GM10847 (cell line): ENCODE measurements around the gene NSG2.

ENCODE experiments used
- POLR2A ChIP-seq: IDR thresholded peaks from 2 replicates; pipeline ENCODE4 v1.6.1; 2011; ENCODE audit not compliant: insufficient read length; ENCODE audit errors: extremely low read depth

Gene NSG2

GRCh38 chr5:174087783-174088182, 42.3 kb downstream of the NSG2 start:
- TF ChIP-seq POLR2A, result no peak

GRCh38 chr5:174090129-174090528, 44.6 kb downstream of the NSG2 start:
- TF ChIP-seq POLR2A, result no peak

DNA sequence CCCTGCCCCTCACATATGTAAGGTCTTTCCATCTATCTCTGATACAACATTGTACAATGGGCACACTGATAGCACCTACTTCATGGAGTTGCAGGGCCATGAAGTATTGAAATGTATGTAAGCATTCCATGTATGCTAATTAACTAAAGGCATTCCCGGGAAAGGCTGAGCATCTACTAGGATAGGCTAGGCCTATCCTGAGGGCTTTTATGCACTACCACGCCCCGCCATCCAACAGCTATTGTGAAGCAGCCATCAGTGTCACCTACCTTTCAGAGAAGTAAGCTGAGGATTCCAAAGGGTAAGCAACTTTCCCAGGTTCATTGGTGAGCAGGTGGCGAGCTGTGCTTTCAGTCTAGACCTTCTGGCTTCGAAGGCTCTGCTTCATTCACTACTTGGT, 47.6 kb downstream of the NSG2 start:
- TF ChIP-seq POLR2A, result no peak

DNA sequence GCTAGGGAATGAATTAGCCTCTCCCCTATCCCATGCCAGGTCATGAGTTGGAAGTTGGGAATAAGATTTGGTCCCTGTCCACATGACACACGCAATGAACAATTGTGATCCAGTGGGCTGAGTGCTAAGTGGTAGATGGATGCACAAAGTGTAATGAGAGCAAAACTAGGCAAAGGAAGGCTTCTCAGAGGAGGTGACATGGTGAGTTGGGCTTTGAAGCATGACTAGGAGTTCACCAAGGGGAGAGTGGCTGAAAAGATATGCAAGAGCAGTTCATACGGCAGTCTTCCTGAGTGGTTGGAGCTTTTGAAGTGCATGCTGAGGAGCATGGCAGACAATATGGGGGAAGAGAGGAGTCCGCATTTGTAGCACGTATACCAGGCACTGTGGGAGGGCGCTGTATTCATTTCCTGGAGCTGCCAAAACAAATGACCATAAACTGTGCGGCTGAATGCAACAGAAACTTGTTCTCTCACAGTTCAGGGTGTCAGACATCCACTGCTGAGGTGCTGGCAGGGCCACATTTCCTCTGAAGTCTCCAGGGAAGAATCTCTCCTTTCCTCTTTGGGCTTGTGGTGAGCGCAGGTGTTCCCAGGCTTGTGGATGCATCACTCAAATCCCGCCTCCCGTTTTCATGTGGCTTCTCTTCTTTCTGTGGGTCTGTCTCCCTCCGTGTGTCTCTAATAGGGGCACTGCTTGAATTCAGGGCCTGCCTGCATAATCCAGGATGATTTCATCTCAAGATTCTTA, 49.5 kb downstream of the NSG2 start:
- no peak for TF ChIP-seq POLR2A

GRCh38 chr5:174096619-174097018, 51.1 kb downstream of the NSG2 start:
- no peak for TF ChIP-seq POLR2A

DNA sequence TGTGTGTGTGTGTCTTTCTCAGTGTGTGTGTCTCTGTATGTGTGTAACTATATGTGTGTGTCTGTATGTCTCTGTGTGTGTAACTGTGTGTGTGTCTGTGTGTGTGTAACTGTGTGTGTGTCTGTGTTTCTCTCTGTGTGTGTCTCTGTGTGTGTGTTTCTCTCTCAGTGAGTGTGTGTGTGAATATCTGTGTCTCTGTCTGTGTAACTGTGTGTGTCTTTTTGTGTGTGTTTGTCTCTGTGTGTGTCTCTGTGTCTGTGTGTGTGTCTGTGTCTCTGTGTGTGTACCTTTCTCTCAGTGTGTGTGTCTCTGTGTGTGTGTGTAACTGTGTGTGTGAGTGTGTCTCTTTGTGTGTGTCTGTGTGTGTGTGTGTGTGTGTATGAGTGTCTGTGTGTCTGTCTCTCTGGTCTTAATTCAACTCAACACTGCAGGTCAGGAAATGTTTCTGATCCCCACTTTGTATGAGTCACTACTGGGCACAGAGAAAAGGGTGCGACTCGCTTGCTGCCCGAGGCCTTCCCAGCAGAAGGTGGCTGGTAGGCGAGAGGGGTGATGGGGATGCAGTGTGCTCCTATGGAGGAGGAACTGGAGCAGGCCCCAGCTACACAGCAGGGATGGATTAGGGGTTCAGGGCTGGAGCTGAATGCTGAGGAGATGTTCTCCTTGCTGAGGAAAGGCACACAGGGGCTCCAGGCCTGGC, 52.1 kb downstream of the NSG2 start:
- TF ChIP-seq POLR2A, result no peak

- no peak for TF ChIP-seq POLR2A
Observed at GRCh38 chr5:174098694-174099093, 53.2 kb downstream of the NSG2 start.

DNA sequence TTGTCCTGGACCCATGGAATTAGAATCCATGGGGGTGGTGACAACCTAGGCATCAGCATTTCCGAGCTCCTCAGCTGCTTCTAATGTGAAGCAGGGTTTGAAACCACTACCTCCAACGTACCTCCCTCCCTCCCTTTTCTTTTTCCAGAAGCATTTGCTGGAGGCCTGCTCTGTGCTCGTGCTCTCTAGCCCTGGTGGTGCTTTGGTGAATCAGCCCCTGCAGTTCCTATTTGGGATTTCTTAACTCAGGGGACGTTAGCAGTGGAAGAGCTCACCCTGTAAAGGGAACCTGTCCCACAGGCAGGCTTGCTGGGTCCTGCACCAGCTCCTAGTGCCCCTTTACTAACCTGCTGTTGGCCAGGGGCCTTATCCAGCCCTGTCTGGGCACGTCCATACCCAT, 55.0 kb downstream of the NSG2 start:
- no peak for TF ChIP-seq POLR2A

DNA sequence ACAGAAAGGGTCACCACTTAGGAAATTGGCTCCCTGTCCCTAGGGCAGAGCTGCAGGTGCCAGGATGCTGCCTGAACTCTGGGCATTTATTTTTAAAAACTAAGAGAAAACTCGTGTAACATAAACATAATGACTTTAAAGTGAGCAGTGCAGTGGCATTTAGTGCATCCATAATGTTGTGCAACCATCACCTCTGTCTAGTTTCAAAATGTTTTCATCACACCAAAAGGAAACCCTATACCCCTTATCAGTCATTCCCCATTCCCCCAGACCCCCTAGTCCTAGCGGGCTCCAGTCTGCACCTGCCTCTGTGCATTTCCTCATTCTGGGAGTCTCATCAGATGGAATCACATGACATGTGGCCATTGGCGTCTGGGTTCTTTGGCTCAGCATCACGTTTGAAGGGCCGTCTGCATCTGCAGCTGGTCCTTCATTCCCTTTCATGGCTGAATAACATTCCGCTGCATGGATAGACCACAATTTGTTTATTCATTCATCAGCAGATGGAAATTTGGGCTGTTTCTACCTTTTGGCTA, 55.8 kb downstream of the NSG2 start:
- TF ChIP-seq POLR2A, result no peak

DNA sequence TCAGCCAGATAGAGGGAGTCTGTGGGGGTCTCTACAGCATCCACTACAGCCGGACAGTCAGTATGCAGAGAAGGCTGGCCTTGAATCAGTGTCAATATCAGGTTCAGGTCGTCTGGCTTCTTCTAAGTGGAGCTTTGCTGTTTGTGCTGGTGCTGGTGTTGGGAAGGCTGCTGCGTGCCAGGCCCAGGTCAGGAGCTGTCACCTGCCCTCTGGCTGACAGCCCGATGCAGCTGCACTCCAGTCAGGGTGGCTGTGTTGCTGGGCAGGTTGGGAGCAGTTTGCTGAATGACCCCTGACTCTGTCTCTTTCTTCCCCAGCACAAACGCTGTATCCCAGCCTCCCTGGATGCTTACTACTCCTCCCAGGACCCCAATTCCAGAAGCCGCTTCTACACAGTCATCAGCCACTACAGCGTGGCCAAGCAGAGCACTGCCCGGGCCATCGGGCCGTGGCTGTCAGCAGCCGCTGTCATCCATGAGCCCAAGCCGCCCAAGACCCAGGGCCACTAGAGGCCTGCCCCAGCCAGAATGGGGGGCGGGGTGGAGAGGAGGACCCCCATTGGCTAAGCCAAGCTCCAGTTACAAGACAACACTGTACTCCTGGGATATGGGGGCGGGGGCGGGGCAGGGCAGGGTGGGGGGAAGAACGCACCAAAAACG, 61.6 kb downstream of the NSG2 start:
- TF ChIP-seq POLR2A, result no peak

- no peak for TF ChIP-seq POLR2A
Observed at GRCh38 chr5:174108745-174109144, 63.2 kb downstream of the NSG2 start.

DNA sequence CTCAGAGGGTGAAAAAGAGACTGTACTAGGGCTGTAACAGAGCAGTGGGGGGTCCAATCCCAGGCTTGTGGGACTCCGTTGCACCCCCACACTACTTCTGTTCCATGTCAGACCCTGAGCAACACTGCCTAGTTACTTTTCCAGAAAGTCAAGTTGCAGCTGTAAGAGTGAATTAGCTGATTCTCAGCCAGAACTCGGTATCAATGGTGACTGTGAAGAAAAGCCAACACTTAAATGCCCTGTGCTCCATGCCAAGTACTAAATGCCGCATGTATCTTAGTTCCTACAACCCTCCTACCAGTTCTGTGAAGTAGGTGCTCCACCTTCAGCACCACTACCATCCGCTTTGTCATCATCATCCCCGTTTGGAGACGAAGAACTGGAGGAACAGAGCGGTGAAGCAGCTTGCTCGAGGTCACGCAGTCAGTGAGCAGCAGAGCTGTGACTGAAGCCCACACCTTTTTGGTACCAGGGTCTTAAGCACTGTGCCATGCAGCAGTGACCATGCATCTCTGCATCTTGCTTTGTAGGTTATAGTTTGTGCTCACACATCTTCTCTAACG, 64.3 kb downstream of the NSG2 start:
- TF ChIP-seq POLR2A, result no peak

GRCh38 chr5:174110310-174110709, 64.8 kb downstream of the NSG2 start:
- TF ChIP-seq POLR2A, result no peak

DNA sequence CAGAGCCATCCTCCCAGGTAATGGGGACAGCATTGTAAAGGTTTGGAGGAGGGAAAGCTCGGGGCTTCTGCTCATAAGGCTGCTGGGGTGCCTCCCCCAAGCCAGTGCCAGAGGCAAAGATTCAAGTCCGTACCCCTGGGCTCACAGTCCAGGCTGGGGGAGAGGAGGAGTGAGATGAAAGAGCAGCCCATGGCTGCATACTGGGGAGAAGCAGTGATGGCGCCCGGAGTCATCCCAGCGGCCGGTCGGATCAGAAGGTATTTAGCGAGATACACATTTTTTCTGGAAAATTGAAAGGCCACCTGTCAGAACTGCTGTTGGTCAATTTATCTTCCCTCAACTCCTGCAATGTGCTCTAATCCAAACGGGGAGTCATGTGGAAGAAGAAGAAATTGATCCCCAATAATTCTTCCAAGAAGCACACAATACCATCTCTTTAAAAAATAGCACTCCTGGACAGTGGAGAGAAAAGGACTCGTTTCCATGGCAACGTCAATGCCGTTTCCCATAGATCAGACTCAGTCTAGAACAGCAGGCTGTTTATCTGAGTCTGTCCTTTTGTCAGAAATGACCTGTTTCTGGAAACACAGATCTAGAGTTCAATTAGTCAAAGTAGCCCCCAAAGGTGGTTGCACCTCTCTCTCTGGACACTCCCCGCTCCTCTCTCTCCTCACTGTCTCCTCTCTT, 65.9 kb downstream of the NSG2 start:
- TF ChIP-seq POLR2A, result no peak

- TF ChIP-seq POLR2A, result no peak
Observed at GRCh38 chr5:174115226-174115625, 69.7 kb downstream of the NSG2 start.
